SH-SY5Y (cell line): Measurements from ENCODE around the gene CD9.

Source experiments
- GATA2 ChIP-seq: IDR thresholded peaks from 2 replicates; pipeline ENCODE4 v1.6.1; 2011; ENCODE audit warnings: mild to moderate bottlenecking, low read depth, low read length
- GATA3 ChIP-seq: IDR thresholded peaks from 2 replicates; pipeline ENCODE4 v1.6.1; 2011; ENCODE audit warnings: low read depth, mild to moderate bottlenecking, low read length, moderate library complexity

DNA sequence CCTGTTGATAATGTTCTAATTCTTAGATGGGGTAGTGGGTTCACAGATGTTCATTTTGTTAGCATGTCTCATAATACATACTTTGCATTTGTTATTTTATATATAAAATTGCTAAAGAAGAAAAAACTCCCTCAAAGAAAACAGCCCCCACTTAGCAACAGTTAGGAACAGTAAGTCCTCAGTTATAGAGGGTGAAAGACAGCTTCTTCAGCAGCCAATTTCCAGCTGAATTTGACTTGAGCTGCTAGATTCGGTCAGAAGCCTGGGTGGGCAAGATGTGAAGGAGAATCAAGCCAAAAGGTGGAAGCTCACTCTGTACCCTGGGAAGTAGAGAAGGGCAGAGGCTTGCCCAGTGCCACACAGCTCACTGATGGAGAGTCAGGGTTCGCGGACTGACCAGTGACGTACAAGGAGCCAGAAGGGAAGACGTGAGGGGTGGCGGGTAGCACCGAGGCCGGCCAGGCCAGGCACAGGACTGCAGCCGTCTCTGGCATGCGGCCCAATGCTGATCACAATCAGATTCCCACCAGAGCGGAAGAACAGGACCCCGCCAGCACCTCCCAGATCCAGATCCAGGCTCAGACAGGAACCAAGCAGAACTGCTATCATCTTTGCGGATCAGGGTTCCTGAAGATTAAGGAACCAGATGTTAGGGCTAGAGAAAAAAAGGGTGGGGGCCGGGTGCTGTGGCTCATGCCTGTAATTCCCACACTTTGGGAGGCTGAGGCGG is 45.3 kb upstream of the CD9 start:
- TF ChIP-seq GATA2, result peak; percentile 99
- peak; percentile 91 for TF ChIP-seq GATA3
